K562 (cell line): ENCODE data around the gene STC2.

Source experiments
- BHLHE40 ChIP-seq: IDR thresholded peaks from 2 replicates; pipeline ENCODE4 v1.6.1; 2011; ENCODE audit warnings: low read length, improper control_type of control experiment
- CEBPB ChIP-seq: fragments of 450-650 bp; IDR thresholded peaks from 2 replicates; pipeline ENCODE4 v1.6.1; 2016; ENCODE audit warnings: missing genetic modification characterization, missing compliant biosample characterization
- CTCF ChIP-seq, 3 experiments: IDR thresholded peaks in 2 of 3; conservative IDR thresholded peaks in 1 of 3; 2 replicates each; pipeline ENCODE4 v1.5.1; 2011 to 2012; ENCODE audit warnings: low read length in 3 of 3, mild to moderate bottlenecking in 3 of 3, control low read depth in 2 of 3, improper control_type of control experiment in 1 of 3, inconsistent platforms in 1 of 3, low read depth in 1 of 3, mixed read lengths in 1 of 3, moderate library complexity in 1 of 3; ENCODE audit not compliant: insufficient read depth in 2 of 3
- ESRRA ChIP-seq: fragments of 450-650 bp; IDR thresholded peaks from 2 replicates; pipeline ENCODE4 v1.6.1; 2014; ENCODE audit warnings: low read depth, mild to moderate bottlenecking, moderate library complexity, borderline replicate concordance
- KAT7 ChIP-seq: sonication (generic); formaldehyde crosslinking; IDR thresholded peaks from 2 replicates; pipeline ENCODE4 v1.8.0; 2022; ENCODE audit warnings: missing genetic modification reagents, mild to moderate bottlenecking, borderline replicate concordance
- POLR2AphosphoS5 ChIP-seq: IDR thresholded peaks from 2 replicates; pipeline ENCODE4 v1.6.1; 2011; ENCODE audit warnings: mild to moderate bottlenecking, low read depth, low read length, moderate library complexity; ENCODE audit not compliant: control insufficient read depth, insufficient read depth
- PRDM10 ChIP-seq: fragments of 450-650 bp; IDR thresholded peaks from 2 replicates; pipeline ENCODE4 v1.6.1; 2018; ENCODE audit not compliant: partially characterized antibody
- RAD21 ChIP-seq, 2 experiments: fragments of 250-450 bp in 1 of 2; fragments of 450-650 bp in 1 of 2; sonication (Bioruptor Pico) in 1 of 2; formaldehyde crosslinking in 1 of 2; IDR thresholded peaks in 1 of 2; conservative IDR thresholded peaks in 1 of 2; 2 replicates each; pipeline versions ENCODE4 v1.4.0 to v1.8.0; 2020 to 2022; ENCODE audit warnings: mild to moderate bottlenecking in 2 of 2, moderate library complexity in 1 of 2
- REST ChIP-seq, 2 experiments: fragments of 450-650 bp; formaldehyde crosslinking in 1 of 2; IDR thresholded peaks; 2 replicates each; pipeline versions ENCODE4 v1.4.0 to v1.6.1; 2014 to 2020; ENCODE audit warnings: mild to moderate bottlenecking in 2 of 2, borderline replicate concordance in 1 of 2, low read depth in 1 of 2
- RFX5 ChIP-seq: IDR thresholded peaks from 2 replicates; pipeline ENCODE4 v1.6.1; 2011; ENCODE audit warnings: low read depth, mild to moderate bottlenecking, improper control_type of control experiment, low read length
- SAFB ChIP-seq: fragments of 200-400 bp; formaldehyde crosslinking; IDR thresholded peaks from 2 replicates; pipeline ENCODE4 v1.6.1; 2017; ENCODE audit warnings: low read depth, low read length, borderline replicate concordance
- ZNF121 ChIP-seq: sonication (generic); formaldehyde crosslinking; conservative IDR thresholded peaks from 2 replicates; pipeline ENCODE4 v1.8.0; 2022; ENCODE audit warnings: missing genetic modification reagents
- ZNF518B ChIP-seq: fragments of 250-450 bp; sonication (Bioruptor Pico); IDR thresholded peaks from 2 replicates; pipeline ENCODE4 v1.5.0; 2021; ENCODE audit warnings: mild to moderate bottlenecking, moderate library complexity

GRCh38 chr5:173331956-173332479 lies 3.8 kb upstream of the STC2 start:
- TF ChIP-seq CTCF (IDR thresholded peaks at IDR 0.05 in 2 of 3, conservative IDR thresholded peaks at IDR 0.05 in 1 of 3; ENCODE audit: insufficient read depth in 2 of 3, low read depth in 1 of 3, low read length in 3 of 3) (peak; percentile 95 to 98 (median 97)), PRDM10 (no peak), ZNF518B (CRISPR knock-in tag) (no peak), REST (IDR thresholded peaks at IDR 0.05; ENCODE audit: borderline replicate concordance) (peak; percentile 94), REST (CRISPR knock-in tag; IDR thresholded peaks at IDR 0.05; ENCODE audit: low read depth) (no peak), POLR2AphosphoS5 (no peak), ESRRA (no peak), RAD21 (CRISPR knock-in tag; conservative IDR thresholded peaks at IDR 0.05 in 1 of 2, IDR thresholded peaks at IDR 0.05 in 1 of 2) (peak; percentile 99), BHLHE40 (peak; percentile 96), ZNF121 (no peak), SAFB (no peak), RFX5 (no peak), KAT7 (CRISPR knock-in tag) (no peak), CEBPB (tag) (no peak)
